HCT116 (cell line): ENCODE measurements around the gene DENND1A. TPM values are rescaled to one million over a fixed set of nuclear protein-coding genes. Genes with fewer than 3 reads are reported as not detected.
"Not testable (repeated sequence)": the region's sequence is repeated elsewhere in the genome, so short reads cannot be mapped to it uniquely, and the experiment has no call there.

ENCODE experiments used
- ATAC-seq: fragments of 200-7000 bp; cut with Tn5 transposase; 2 replicates; pipeline ENCODE4 v1.9.1; 2020; ENCODE audit warnings: mild to moderate bottlenecking, moderate library complexity
- BruUV-seq: library from RNA; stranded (reverse); fragments of 400-500 nt; replicated peaks from 2 replicates; lab custom pipeline; 2021; lab: Mats Ljungman, UMichigan
- CTCF ChIA-PET: fragments of 300-600 bp; sonication (Branson Sonifier 250); formaldehyde crosslinking; loops from one replicate; lab custom pipeline; 2021; ENCODE audit warnings: antibody characterized with exemption; lab: Charles Lee
- POLR2A ChIA-PET: fragments of 300-600, 350-600 bp; sonication (Branson Sonifier 250); formaldehyde crosslinking; loops from one replicate; lab custom pipeline; 2021; ENCODE audit warnings: antibody characterized with exemption; lab: Charles Lee
- RAD21 ChIA-PET, 2 experiments: fragments of 300-600 bp; sonication (Branson Sonifier 250); formaldehyde crosslinking; loops; one replicate each; lab custom pipeline; 2023; ENCODE audit warnings: low total read pairs in 2 of 2; ENCODE audit not compliant: uncharacterized antibody in 2 of 2, unreplicated experiment in 2 of 2, low non-redundant PET in 1 of 2; lab: Charles Lee
- DNase-seq: peaks from one replicate; pipeline ENCODE4 v3.0.0-alpha.2; 2010; ENCODE audit warnings: low read depth, low spot score
- H2AFZ ChIP-seq: fragments of 200-600 bp; shearing (Covaris generic), sonication (generic); 2 replicates; pipeline ENCODE4 v1.6.1; 2017; ENCODE audit warnings: low read depth, mixed run types, mixed read lengths, antibody characterized with exemption, low read length; ENCODE audit not compliant: poor library complexity, severe bottlenecking
- H3K27ac ChIP-seq: 2 replicates; pipeline ENCODE4 v1.5.1; 2012; ENCODE audit warnings: low read depth, low read length
- H3K27me3 ChIP-seq: fragments of 200-600 bp; sonication (generic); 2 replicates; pipeline ENCODE4 v1.6.1; 2016; ENCODE audit warnings: mixed run types, low read length, mixed read lengths; ENCODE audit not compliant: insufficient read depth
- H3K36me3 ChIP-seq, 2 experiments: fragments of 200-500 bp in 1 of 2; fragments of 200-600 bp in 1 of 2; sonication (Bioruptor generic) in 1 of 2; sonication (generic) in 1 of 2; 2 replicates each; pipeline versions ENCODE4 v1.5.1 to v1.6.1; 2014 to 2016; ENCODE audit warnings: low read length in 2 of 2, inconsistent platforms in 1 of 2, mixed read lengths in 1 of 2, mixed run types in 1 of 2; ENCODE audit not compliant: insufficient read depth in 2 of 2, control insufficient read depth in 1 of 2
- H3K4me1 ChIP-seq, 2 experiments: fragments of 200-600 bp in 1 of 2; sonication (generic) in 1 of 2; 2 replicates each; pipeline versions ENCODE4 v1.5.1 to v1.6.1; 2012 to 2017; ENCODE audit warnings: low read length in 2 of 2, inconsistent platforms in 1 of 2, mild to moderate bottlenecking in 1 of 2, mixed read lengths in 1 of 2, mixed run types in 1 of 2, moderate library complexity in 1 of 2; ENCODE audit not compliant: insufficient read depth in 2 of 2, control insufficient read depth in 1 of 2
- H3K4me2 ChIP-seq: fragments of 200-600 bp; sonication (generic); 2 replicates; pipeline ENCODE4 v1.6.1; 2017; ENCODE audit warnings: mixed run types, low read length, mixed read lengths
- H3K4me3 ChIP-seq, 2 experiments: fragments of 200-600 bp in 1 of 2; sonication (generic) in 1 of 2; replicated peaks in 1 of 2; 2 replicates each; pipeline ENCODE4 v1.5.1; 2011 to 2016; ENCODE audit warnings: low read length in 2 of 2, control low read depth in 1 of 2, low read depth in 1 of 2, mild to moderate bottlenecking in 1 of 2, mixed read lengths in 1 of 2, mixed run types in 1 of 2
- H3K79me2 ChIP-seq: fragments of 200-600 bp; sonication (generic); 2 replicates; pipeline ENCODE4 v1.6.1; 2017; ENCODE audit warnings: mild to moderate bottlenecking, mixed run types, low read length, moderate library complexity, mixed read lengths; ENCODE audit not compliant: insufficient read depth
- H3K9ac ChIP-seq: fragments of 200-600 bp; sonication (generic); 2 replicates; pipeline ENCODE4 v1.6.1; 2016; ENCODE audit warnings: low read length, mixed read lengths
- H3K9me2 ChIP-seq: fragments of 200-600 bp; sonication (generic), shearing (Covaris generic); 2 replicates; pipeline ENCODE4 v1.6.1; 2017; ENCODE audit warnings: mixed run types, mild to moderate bottlenecking, moderate library complexity; ENCODE audit not compliant: insufficient read depth
- H3K9me3 ChIP-seq, 2 experiments: fragments of 200-500 bp in 1 of 2; fragments of 200-600 bp in 1 of 2; sonication (Bioruptor generic) in 1 of 2; sonication (generic) in 1 of 2; 2 replicates each; pipeline ENCODE4 v1.6.1; 2014 to 2017; ENCODE audit warnings: low read length in 2 of 2, mixed read lengths in 2 of 2, inconsistent platforms in 1 of 2, low read depth in 1 of 2, mild to moderate bottlenecking in 1 of 2, mixed run types in 1 of 2, moderate library complexity in 1 of 2; ENCODE audit not compliant: control insufficient read depth in 1 of 2, insufficient read depth in 1 of 2
- H4K20me1 ChIP-seq: fragments of 200-600 bp; sonication (generic), shearing (Covaris generic); 2 replicates; pipeline ENCODE4 v1.6.1; 2017; ENCODE audit warnings: mixed run types, mild to moderate bottlenecking, moderate library complexity; ENCODE audit not compliant: insufficient read depth
- EGR1 ChIP-seq: IDR thresholded peaks from 2 replicates; pipeline ENCODE4 v1.6.1; 2012; ENCODE audit warnings: low read depth
- SRF ChIP-seq: IDR thresholded peaks from 2 replicates; pipeline ENCODE4 v1.6.1; 2012; ENCODE audit warnings: low read depth
- intact Hi-C: fragments of 100-400 bp; cut with micrococcal nuclease; formaldehyde crosslinking; loops from 2 replicates; pipeline ENCODE4 v1.10.0; 2022
- total RNA-seq: library from RNA; stranded (reverse); gene quantifications from one replicate; pipeline ENCODE4 v1.2.1, GENCODE V29; 2021; ENCODE audit not compliant: unreplicated experiment
- TF ChIP-seq, protein P1 (sequence below): IDR thresholded peaks from 2 replicates; pipeline ENCODE4 v1.6.1; 2011; ENCODE audit warnings: mild to moderate bottlenecking, low read length, moderate library complexity; ENCODE audit not compliant: insufficient replicate concordance; ENCODE audit errors: extremely low read depth

The DENND1A gene
- total RNA-seq, 1 experiment from 2014 or later: 33.0 TPM

DNA sequence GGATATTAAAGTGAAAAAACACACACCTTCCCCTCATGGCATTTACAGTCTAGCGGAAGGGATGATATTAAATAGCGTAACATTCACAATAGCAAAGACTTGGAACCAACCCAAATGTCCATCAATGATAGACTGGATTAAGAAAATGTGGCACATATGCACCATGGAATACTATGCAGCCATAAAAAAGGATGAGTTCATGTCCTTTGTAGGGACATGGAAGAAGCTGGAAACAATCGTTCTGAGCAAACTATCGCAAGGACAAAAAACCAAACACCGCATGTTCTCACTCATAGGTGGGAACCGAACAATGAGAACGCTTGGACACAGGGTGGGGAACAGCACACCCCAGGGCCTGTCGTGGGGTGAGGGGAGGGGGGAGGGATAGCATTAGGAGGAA lies 14.5 kb upstream of the DENND1A start:
- H3K4me3 ChIP-seq, intact Hi-C loops, H3K9ac ChIP-seq, H3K9me2 ChIP-seq, H3K4me2 ChIP-seq, H3K4me1 ChIP-seq, H3K9me3 ChIP-seq, H3K27me3 ChIP-seq, H3K27ac ChIP-seq, H3K36me3 ChIP-seq, ATAC-seq, H3K79me2 ChIP-seq, POLR2A ChIA-PET, RAD21 ChIA-PET, H2AFZ ChIP-seq, H4K20me1 ChIP-seq, BruUV-seq, DNase-seq: not testable (repeated sequence)
- CTCF ChIA-PET: interaction anchor here (0.6 kb wide), 1 partner anchor 1448 kb away, joined by 3 read pairs; no protein-coding TSS in a partner anchor

DNA sequence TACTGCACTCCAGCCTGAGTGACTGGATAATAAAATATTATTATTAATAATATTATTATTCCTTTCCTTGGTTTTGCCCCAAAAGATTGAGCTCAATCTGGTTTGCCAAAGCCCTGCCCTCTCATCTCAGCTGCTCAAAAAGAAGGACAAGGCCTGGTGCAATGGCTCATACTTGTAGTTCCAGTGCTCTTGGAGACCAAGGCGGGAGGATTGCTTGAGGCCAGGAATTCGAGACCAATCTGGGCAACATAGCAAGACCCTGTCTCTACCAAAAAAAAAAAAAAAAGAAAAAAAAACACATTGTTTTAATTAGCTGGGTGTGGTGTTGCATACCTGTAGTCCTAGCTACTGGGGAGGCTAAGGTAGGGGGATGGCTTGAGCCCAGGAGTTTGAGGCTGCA lies 13.7 kb upstream of the DENND1A start:
- no peaks in the 10 kb centered on the region for H3K79me2 ChIP-seq
- intact Hi-C loops: no loop called here
- no peaks in the 10 kb centered on the region for H3K36me3 ChIP-seq
- no peak overlapping the region for H3K4me3 ChIP-seq
- CTCF ChIA-PET: interaction anchor here (0.6 kb wide), 1 partner anchor 1447 kb away, joined by 3 read pairs; no protein-coding TSS in a partner anchor
- DNase-seq: no peak
- no peaks in the 10 kb centered on the region for H3K27me3 ChIP-seq
- no peak overlapping the region for H2AFZ ChIP-seq
- BruUV-seq: no TSS peak
- no peaks in the 10 kb centered on the region for H4K20me1 ChIP-seq
- no peak for ATAC-seq
- TF ChIP-seq EGR1 (no peak), SRF (no peak)
- TF ChIP-seq, protein P1, sequence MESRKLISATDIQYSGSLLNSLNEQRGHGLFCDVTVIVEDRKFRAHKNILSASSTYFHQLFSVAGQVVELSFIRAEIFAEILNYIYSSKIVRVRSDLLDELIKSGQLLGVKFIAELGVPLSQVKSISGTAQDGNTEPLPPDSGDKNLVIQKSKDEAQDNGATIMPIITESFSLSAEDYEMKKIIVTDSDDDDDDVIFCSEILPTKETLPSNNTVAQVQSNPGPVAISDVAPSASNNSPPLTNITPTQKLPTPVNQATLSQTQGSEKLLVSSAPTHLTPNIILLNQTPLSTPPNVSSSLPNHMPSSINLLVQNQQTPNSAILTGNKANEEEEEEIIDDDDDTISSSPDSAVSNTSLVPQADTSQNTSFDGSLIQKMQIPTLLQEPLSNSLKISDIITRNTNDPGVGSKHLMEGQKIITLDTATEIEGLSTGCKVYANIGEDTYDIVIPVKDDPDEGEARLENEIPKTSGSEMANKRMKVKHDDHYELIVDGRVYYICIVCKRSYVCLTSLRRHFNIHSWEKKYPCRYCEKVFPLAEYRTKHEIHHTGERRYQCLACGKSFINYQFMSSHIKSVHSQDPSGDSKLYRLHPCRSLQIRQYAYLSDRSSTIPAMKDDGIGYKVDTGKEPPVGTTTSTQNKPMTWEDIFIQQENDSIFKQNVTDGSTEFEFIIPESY: no peak
- POLR2A ChIA-PET: no interaction called here
- no peaks in the 10 kb centered on the region for H3K9me2 ChIP-seq
- H3K27ac ChIP-seq: no peak overlapping the region
- RAD21 ChIA-PET: no interaction called here
- H3K4me2 ChIP-seq: no peak overlapping the region
- H3K9ac ChIP-seq: no peak overlapping the region
- no peaks in the 10 kb centered on the region for H3K4me1 ChIP-seq
- no peaks in the 10 kb centered on the region for H3K9me3 ChIP-seq
